Central memory CD4-positive, alpha-beta T cell (primary cell): ENCODE data around the gene ID1.
"Not testable (repeated sequence)": the region's sequence is repeated elsewhere in the genome, so short reads cannot be mapped to it uniquely, and the experiment has no call there.

Experiments
- DNase-seq: peaks from one replicate; pipeline ENCODE4 v3.0.0; 2022

ID1 gene

GRCh38 chr20:31602779-31603441 is 2.2 kb upstream of the ID1 start:
- DNase-seq, result peak; percentile 21

DNA sequence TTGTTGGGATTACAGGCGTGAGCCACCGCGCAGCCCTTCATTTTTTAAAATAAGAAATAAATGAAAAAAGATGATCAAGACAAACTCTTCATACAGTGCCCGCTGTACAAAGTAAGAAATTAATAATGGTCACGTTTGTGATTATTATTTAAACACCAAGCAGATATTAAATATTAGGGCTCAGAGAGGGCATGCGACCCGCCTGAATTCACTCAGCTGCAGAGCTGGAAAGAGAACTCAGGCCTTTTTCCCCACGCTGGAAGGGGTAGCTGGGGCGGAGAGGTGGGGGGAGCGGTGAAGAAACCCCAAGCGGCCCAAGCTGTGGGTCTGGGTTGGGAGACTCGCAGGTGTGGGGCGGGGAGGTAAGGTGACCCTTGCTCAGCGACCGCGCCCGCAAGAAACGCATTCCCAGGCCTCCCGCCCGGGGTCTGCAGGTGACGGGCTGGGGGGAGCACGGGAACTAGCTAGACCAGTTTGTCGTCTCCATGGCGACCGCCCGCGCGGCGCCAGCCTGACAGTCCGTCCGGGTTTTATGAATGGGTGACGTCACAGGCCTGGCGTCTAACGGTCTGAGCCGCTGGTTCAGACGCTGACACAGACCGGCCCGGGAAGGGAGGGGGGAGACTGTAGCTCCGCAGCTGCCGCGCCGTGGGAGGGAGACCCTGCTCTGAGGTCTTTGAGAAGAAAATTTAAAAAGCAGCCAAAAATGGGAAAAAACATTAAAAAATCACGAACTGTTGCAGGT is 1.1 kb upstream of the ID1 start:
- DNase-seq, result peak; percentile 71

- no peak for DNase-seq
Observed at GRCh38 chr20:31604567-31605030, 490 bp upstream of the ID1 start.

DNA sequence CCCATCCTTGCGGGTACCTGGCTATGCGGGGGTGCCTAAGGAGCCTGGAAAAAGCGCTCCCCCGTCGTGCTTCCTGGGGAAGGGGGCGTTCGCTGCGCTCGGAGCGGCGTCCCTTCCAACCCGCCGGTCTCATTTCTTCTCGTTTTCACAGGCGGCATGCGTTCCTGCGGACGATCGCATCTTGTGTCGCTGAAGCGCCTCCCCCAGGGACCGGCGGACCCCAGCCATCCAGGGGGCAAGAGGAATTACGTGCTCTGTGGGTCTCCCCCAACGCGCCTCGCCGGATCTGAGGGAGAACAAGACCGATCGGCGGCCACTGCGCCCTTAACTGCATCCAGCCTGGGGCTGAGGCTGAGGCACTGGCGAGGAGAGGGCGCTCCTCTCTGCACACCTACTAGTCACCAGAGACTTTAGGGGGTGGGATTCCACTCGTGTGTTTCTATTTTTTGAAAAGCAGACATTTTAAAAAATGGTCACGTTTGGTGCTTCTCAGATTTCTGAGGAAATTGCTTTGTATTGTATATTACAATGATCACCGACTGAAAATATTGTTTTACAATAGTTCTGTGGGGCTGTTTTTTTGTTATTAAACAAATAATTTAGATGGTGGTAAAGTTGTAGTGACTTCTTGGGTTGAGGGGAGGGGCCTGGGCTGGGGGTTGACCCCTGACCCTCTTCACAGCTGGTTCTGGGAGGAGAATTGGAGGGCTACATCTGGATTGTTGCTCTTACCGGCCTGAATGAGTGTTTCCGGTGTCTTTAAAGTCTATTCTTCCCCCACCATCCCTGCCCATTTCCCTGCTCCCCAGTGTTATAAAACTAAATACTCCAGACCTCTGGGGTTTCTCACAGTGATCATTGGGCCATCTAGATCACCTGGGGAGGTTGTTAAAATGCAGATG is 1.1 kb downstream of the ID1 start:
- DNase-seq, result no peak

GRCh38 chr20:31606804-31607639 is 1.9 kb downstream of the ID1 start:
- no peak for DNase-seq

DNA sequence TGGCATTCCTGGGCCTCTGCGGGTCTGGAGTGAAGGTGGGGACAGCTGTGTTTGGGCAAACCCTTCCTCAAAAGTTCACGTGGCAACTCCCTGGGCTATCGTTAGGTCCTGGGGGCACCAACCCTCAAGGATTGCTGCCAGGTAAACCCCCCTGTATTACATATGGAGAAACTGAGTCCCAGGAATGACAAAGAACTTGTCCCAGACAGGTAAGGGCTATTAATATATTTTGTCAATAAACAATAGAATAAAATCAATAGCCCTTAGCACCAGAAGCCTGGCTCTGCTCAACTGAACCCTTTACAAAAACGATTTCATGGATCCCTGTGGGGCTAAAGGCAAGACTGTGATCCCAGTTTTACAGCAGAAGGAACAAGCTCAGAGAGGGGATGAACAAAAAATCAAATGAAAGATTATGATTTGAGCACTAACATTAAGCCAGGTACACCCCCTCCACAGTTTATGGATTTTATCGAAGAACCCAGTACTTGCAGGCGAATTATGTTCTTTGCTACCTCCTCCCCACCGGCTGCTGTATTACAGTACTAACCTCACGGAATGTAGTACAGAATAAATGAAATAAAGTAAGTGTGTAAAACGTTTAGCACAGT is 2.7 kb downstream of the ID1 start:
- DNase-seq, result no peak

- no peak for DNase-seq
Observed at GRCh38 chr20:31608251-31608945, 3.3 kb downstream of the ID1 start.

DNA sequence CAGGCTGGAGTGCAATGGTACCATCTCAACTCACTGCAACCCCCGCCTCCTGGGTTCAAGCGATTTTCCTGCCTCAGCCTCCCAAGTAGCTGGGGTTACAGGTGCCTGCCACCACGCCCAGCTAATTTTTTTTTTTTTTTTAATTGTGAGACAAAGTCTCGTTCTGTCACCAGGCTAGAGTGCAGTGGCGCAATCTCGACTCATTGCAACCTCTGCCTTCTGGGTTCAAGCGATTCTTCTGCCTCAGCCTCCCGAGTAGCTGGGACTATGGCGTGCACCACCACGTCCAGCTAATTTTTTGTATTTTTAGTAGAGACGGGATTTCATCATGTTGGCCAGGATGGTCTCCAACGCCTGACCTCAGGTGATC is 7.2 kb downstream of the ID1 start:
- not testable (repeated sequence) for DNase-seq

DNA sequence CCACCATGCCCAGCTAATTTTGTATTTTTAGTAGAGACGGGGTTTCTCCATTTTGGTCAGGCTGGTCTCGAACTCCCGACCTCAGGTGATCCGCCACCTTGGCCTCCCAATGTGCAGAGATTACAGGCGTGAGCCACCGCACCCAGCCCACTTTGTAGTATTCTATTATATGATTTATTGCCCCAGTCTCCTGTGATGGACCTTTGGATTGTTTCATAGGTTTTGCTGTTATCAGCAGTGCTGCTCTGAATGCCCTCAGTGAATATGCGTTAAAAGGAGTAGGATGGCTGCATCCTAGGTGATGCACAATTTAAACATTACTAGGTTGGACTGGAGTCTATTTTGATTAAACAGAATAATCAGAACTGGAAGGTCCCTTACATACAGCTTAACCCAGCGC is 10.3 kb downstream of the ID1 start:
- DNase-seq, result no peak

GRCh38 chr20:31617432-31618104 is 12.5 kb downstream of the ID1 start:
- no peak for DNase-seq

GRCh38 chr20:31620246-31620645 is 15.2 kb downstream of the ID1 start:
- DNase-seq, result no peak

DNA sequence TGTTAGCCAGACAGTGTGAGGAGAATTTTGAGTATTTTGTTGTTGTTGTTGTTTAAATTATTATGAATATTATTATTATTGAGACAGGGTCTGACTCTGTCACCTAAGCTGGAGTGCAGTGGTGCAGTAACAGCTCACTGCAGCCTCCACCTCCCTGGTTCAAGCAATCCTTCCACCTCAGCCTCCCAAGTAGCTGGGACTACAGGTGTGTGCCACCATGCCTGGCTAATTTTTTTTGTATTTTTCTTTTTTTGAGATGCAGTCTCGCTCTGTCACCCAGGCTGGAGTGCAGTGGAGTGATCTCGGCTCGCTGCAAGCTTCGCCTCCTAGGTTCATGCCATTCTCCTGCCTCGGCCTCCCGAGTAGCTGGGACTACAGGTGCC is 18.0 kb downstream of the ID1 start:
- not testable (repeated sequence) for DNase-seq

GRCh38 chr20:31626534-31626933 is 21.4 kb downstream of the ID1 start:
- DNase-seq, result not testable (repeated sequence)

- not testable (repeated sequence) for DNase-seq
Observed at GRCh38 chr20:31628057-31628456, 23.0 kb downstream of the ID1 start.

- no peak for DNase-seq
Observed at GRCh38 chr20:31630187-31630790, 25.2 kb downstream of the ID1 start.

GRCh38 chr20:31632548-31633338 is 27.7 kb downstream of the ID1 start:
- DNase-seq, result no peak

DNA sequence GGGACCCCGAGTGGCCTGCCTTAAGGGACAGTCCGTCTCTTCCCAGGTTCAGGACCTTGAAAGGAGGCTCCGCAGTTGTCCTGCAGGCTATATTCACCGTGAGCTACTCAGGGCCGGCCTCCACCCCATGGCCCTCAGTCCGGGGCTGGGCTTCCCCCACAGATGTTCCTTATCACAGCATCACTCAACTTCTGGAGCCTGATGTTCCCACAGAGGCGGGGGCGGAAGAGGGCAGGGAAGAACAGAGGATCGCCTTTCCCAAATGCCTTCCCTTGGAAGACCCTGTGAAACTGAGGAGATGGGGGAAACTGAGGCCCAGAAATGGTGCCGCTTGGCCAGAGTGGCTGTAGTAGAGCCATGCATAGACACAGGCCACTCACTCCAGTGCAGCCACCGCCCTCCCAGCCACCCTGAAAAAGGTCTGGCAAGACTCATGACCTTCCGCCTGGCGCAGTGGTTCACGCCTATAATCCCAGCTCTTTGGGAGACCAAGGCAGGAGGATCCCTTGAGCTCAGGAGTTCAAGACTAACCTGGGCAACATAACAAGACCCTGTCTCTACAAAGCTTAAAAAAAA is 28.3 kb downstream of the ID1 start:
- no peak for DNase-seq

DNA sequence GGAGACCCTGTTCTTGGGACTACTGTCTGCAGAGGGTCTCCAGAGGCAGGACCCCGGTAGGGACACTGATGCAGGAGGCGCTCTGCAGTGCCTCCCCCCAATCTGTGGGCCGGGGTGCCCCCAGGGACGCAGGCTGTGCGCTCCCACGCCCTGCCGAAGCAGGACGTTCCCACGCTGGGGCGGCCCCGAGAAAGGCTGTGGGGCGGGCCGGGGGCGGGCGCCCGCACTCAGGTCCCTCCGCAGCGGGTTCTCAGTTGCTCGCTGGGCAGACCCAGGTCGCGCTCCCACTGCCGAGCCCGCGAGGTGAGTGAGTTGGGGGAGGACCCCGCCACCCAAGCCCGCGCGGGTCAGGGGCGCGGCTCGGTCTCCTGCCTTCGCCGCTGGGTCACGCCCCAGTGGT is 32.6 kb downstream of the ID1 start, which contains the start of gene COX4I2:
Gene COX4I2, plus strand, starts transcription at position 253 of the 400 bp plus-strand sequence. CDS start 1,106 bp downstream, outside the sequence.
- no peak for DNase-seq

DNA sequence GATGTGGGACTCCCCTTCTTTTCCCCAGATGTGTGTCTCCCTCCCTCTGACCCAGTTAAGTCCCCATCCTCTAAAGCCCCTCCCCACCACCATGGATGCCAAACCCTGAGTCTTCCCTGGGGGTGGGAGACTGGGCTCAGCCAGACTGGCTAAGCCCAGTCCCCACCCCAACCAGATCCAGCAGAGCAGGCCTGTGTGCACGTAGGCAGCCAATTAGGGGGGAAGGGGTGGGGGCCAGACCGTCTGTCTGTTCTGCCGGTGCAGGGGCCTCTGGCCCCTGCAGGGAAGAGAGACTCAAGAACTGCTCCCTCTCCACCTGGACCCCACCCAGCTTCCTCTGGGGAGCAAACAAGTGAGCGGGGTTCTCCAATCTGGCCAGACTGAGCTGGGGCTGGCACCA is 33.2 kb downstream of the ID1 start:
- DNase-seq, result no peak
